H1 (cell line): ENCODE measurements around the gene TNNI2. TPM values are rescaled to one million over a fixed set of nuclear protein-coding genes. Genes with fewer than 3 reads are reported as not detected.

Experiments
- ATF2 ChIP-seq: IDR thresholded peaks from 2 replicates; pipeline ENCODE4 v1.6.1; 2012; ENCODE audit warnings: low read length, inconsistent platforms
- CHD7 ChIP-seq: fragments of 300-600 bp; sonication (generic); IDR thresholded peaks from 2 replicates; pipeline ENCODE4 v1.7.1; 2012; ENCODE audit warnings: low read length, moderate library complexity, mild to moderate bottlenecking, inconsistent platforms; ENCODE audit not compliant: insufficient replicate concordance
- CTBP2 ChIP-seq: IDR thresholded peaks from 2 replicates; pipeline ENCODE4 v1.7.0; 2011; ENCODE audit warnings: borderline replicate concordance, mild to moderate bottlenecking, moderate library complexity, mixed read lengths, low read length; ENCODE audit not compliant: insufficient read depth, insufficient read length
- JUND ChIP-seq: IDR thresholded peaks from 2 replicates; pipeline ENCODE4 v1.6.1; 2011; ENCODE audit warnings: mild to moderate bottlenecking, improper control_type of control experiment, low read length
- PHF8 ChIP-seq: fragments of 200-600 bp; sonication (generic); conservative IDR thresholded peaks from 2 replicates; pipeline ENCODE4 v1.7.1; 2012; ENCODE audit warnings: low read depth, mild to moderate bottlenecking, inconsistent platforms, low read length, moderate library complexity
- SP1 ChIP-seq: IDR thresholded peaks from 2 replicates; pipeline ENCODE4 v1.6.1; 2011; ENCODE audit warnings: low read depth, low read length
- SUZ12 ChIP-seq: fragments of 200-600 bp; sonication (generic); IDR thresholded peaks from 2 replicates; pipeline ENCODE4 v1.6.1; 2012; ENCODE audit warnings: mild to moderate bottlenecking, inconsistent platforms, low read length, moderate library complexity, mixed read lengths
- polyA plus RNA-seq, 7 experiments: library from polyadenylated mRNA; depleted of rRNA in 3 of 7; stranded (reverse) in 5 of 7; unstranded in 2 of 7; fragments of >200 nt in 5 of 7; fragments of 200-250 nt in 2 of 7; gene quantifications; 1 replicate in 5 of 7; 2 replicates in 1 of 7; 4 replicates in 1 of 7; pipeline versions ENCODE4 v1.2.1 to v1.2.3, GENCODE V29; 2011 to 2013; ENCODE audit warnings: missing spikeins in 2 of 7, mixed read lengths in 2 of 7
- total RNA-seq: library from RNA; stranded (reverse); fragmentation: NEBNext Ultra II Directional; extraction: Animal tissue kit (Norgen Biotek cat#: 25700); gene quantifications from 2 replicates; pipeline ENCODE4 v1.2.1, GENCODE V29; 2021

TNNI2 gene
- total and polyA plus RNA-seq, 2 of the 8 experiments (the other 6 are each of a cell fraction or from before 2014, with no cell fraction given), result not detected

- no peak for TF ChIP-seq CHD7
- no peak for TF ChIP-seq ATF2
- TF ChIP-seq PHF8, result no peak
- TF ChIP-seq SP1, result no peak
- no peak for TF ChIP-seq SUZ12
- no peak for TF ChIP-seq CTBP2
- TF ChIP-seq JUND, result no peak
Measured at GRCh38 chr11:1883346-1884302, 44.8 kb downstream of the TNNI2 start (continued).
